CD4-positive, alpha-beta T cell (primary cell): ENCODE results near the gene DHRS4L2. TPM values are rescaled to one million over a fixed set of nuclear protein-coding genes. Genes with fewer than 3 reads are reported as not detected.

Source experiments
- ATAC-seq: fragments of 200-7000 bp; cut with Tn5 transposase; one replicate; pipeline ENCODE4 v1.10.0; 2022; ENCODE audit warnings: mild to moderate bottlenecking; ENCODE audit not compliant: poor library complexity
- CTCF ChIA-PET: fragments of 350-600 bp; sonication (Branson Sonifier 250); formaldehyde crosslinking; loops from one replicate; lab custom pipeline; 2021; ENCODE audit warnings: antibody characterized with exemption, inconsistent platforms; lab: Charles Lee
- POLR2A ChIA-PET: fragments of 350-600 bp; sonication (Branson Sonifier 250); formaldehyde crosslinking; loops from one replicate; lab custom pipeline; 2021; ENCODE audit warnings: antibody characterized with exemption, inconsistent platforms; lab: Charles Lee
- DNase-seq, 14 experiments: peaks; one replicate each; pipeline ENCODE4 v3.0.0-alpha.2; 2013 to 2020; ENCODE audit warnings: mixed read lengths in 2 of 14
- H3K27ac ChIP-seq, 2 donors: one replicate each; pipeline versions ENCODE4 v1.5.1 to v1.7.0; 2013; ENCODE audit warnings: low read length in 2 of 2, low read depth in 1 of 2, mild to moderate bottlenecking in 1 of 2
- H3K27me3 ChIP-seq, 2 experiments: 1 replicate in 1 of 2; 2 replicates in 1 of 2; pipeline versions ENCODE4 v1.6.1 to v1.7.0; 2013; ENCODE audit warnings: low read length in 2 of 2, control low read depth in 1 of 2, mild to moderate bottlenecking in 1 of 2, moderate library complexity in 1 of 2; ENCODE audit not compliant: insufficient read depth in 2 of 2, control insufficient read depth in 1 of 2
- H3K36me3 ChIP-seq: one replicate; pipeline ENCODE4 v1.6.1; 2013; ENCODE audit warnings: low read length, control low read depth; ENCODE audit not compliant: insufficient read depth
- H3K4me1 ChIP-seq: one replicate; pipeline ENCODE4 v1.6.1; 2013; ENCODE audit warnings: low read length, control low read depth; ENCODE audit not compliant: insufficient read depth
- H3K4me3 ChIP-seq: one replicate; pipeline ENCODE4 v1.5.1; 2013; ENCODE audit warnings: mild to moderate bottlenecking, low read length, moderate library complexity
- H3K9me3 ChIP-seq, 2 experiments: 1 replicate in 1 of 2; 2 replicates in 1 of 2; pipeline versions ENCODE4 v1.6.1 to v1.7.0; 2013; ENCODE audit warnings: low read length in 2 of 2, mild to moderate bottlenecking in 2 of 2, control low read depth in 1 of 2, moderate library complexity in 1 of 2; ENCODE audit not compliant: control insufficient read depth in 1 of 2, insufficient read depth in 1 of 2
- H3K27ac Mint-ChIP-seq: one replicate; pipeline ENCODE4 v1.8.0; 2020; ENCODE audit warnings: mixed read lengths
- H3K27me3 Mint-ChIP-seq: one replicate; pipeline ENCODE4 v1.8.0; 2021; ENCODE audit warnings: mixed read lengths
- H3K36me3 Mint-ChIP-seq: one replicate; pipeline ENCODE4 v1.8.0; 2021; ENCODE audit warnings: low read depth, mixed read lengths
- H3K4me1 Mint-ChIP-seq: one replicate; pipeline ENCODE4 v1.8.0; 2021; ENCODE audit warnings: low read depth, mixed read lengths
- H3K4me3 Mint-ChIP-seq: one replicate; pipeline ENCODE4 v1.8.0; 2020; ENCODE audit warnings: mild to moderate bottlenecking, mixed read lengths
- H3K9me3 Mint-ChIP-seq: one replicate; pipeline ENCODE4 v1.8.0; 2020; ENCODE audit warnings: mixed read lengths
- CTCF ChIP-seq: fragments of 200-600 bp; IDR thresholded peaks from one replicate; pipeline ENCODE4 v1.8.0; 2022; ENCODE audit warnings: antibody characterized with exemption, mild to moderate bottlenecking
- intact Hi-C, 2 experiments: fragments of 100-400 bp; cut with DNase I in 1 of 2; cut with micrococcal nuclease in 1 of 2; formaldehyde crosslinking; loops; one replicate each; pipeline versions ENCODE4 v1.15.1 to v1.9.0; 2023 to 2025; cut with DNase I, micrococcal nuclease
- total RNA-seq, 174 experiments: library from RNA in 2 of 174; stranded (reverse) in 2 of 174; gene quantifications; one replicate each; pipeline ENCODE4 v1.2.3 and lab custom pipeline; 2021 to 2026

The DHRS4L2 gene
- total RNA-seq, 2 experiments from 2014 or later: 8.3 to 8.7 TPM

- Mint-ChIP-seq H3K4me1 (peaks cover 14% of the 10 kb centered on the region), H3K27me3 (peaks cover 25% of the 10 kb centered on the region), H3K36me3 (no peaks in the 10 kb centered on the region), H3K4me3 (peak overlapping the region; percentile 84), H3K27ac (no peak overlapping the region), H3K9me3 (no peaks in the 10 kb centered on the region)
- H3K36me3 ChIP-seq: no peaks in the 10 kb centered on the region
- no peak for TF ChIP-seq CTCF
- peaks cover 21% of the 10 kb centered on the region for H3K4me1 ChIP-seq
- DNase-seq (peak in 3 of 14 experiments; percentile 9 to 42 (median 34)), ATAC-seq (no peak)
- H3K27me3 ChIP-seq: peaks cover 0 to 16% of the 10 kb centered on the region in 2 experiments
- intact Hi-C loops: no loop called here
- ChIA-PET POLR2A (interaction anchor here (0.6 to 2.1 kb wide), 8 partner anchors 30 to 380 kb away, joined by 3 to 17 read pairs (median 4); partner anchors contain the start of genes DCAF11, DHRS4L2, IRF9 and NRL), CTCF (interaction anchor here (1.5 to 2.2 kb wide), 3 partner anchors 39 to 110 kb away, joined by 3 to 10 read pairs (median 6); partner anchors contain the start of gene IRF9)
- H3K4me3 ChIP-seq: peak overlapping the region; percentile 71
- H3K27ac ChIP-seq: no peak overlapping the region
- H3K9me3 ChIP-seq: peaks cover 0 to 10% of the 10 kb centered on the region in 2 experiments
Observed at GRCh38 chr14:24051176-24051788, 62.6 kb downstream of the DHRS4L2 start.

DNA sequence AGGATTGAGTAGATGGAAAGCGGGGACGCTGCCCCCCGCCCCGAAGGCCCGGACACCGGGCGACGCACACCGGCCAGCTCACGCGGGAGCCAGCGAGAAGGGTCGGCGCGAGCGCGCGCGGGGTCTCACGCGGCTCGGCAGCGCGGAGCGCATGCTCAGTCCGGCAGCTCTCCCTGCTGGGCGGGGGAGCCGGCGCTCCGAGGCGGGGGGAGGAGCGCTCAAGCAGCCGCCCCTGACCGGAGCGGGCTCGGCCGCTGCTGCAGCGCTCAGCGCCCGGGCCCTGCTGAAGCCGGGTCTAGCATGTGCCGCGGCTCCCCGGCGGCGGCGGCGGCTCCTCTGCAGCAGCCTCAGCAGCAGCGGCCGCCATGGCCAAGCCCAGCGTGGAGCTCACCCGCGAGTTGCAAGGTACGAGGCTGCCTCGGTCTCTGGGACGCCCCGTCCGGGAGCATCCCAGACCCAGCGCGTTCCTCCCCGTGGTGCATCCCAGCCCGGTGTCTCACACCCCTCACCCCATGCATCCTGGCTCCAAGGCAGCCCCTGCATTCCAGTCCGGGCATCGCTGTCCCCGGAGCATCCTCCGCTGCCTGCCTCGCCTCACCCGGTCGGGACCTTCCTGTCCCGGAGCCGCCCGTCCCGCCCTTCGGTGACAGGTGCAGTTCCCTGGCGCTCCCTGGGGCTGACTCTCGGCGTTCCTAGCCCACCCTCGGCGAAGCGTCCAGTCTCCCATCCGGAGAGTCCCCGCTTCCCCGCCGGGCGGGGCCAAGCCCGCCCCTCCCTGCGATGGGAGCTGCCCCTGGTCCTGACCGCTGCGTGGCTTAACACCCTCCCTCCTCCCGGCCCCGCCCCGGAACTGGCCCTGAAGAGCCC, 63.3 kb downstream of the DHRS4L2 start, which contains the start of gene CARMIL3:
CARMIL3 (plus strand) TSS at position 221 of the 867 bp plus-strand sequence; CDS start at position 366, 145 bp downstream.
- Mint-ChIP-seq H3K9me3 (no peaks in the 10 kb centered on the region), H3K36me3 (no peaks in the 10 kb centered on the region), H3K4me1 (peaks cover 14% of the 10 kb centered on the region), H3K27me3 (peaks cover 25% of the 10 kb centered on the region), H3K27ac (no peak within 1 kb of the TSS), H3K4me3 (peak within 1 kb of the TSS; percentile 90)
- Histone ChIP-seq H3K9me3 (peaks cover 0 to 10% of the 10 kb centered on the region in 2 experiments), H3K27ac (no peak within 1 kb of the TSS), H3K4me3 (peak within 1 kb of the TSS; percentile 71), H3K27me3 (peaks cover 0 to 16% of the 10 kb centered on the region in 2 experiments), H3K36me3 (no peaks in the 10 kb centered on the region), H3K4me1 (peaks cover 21% of the 10 kb centered on the region)
- intact Hi-C loops: no loop called here
- no peak for TF ChIP-seq CTCF
- peak in 13 of 14 experiments; percentile 29 to 82 (median 51) for DNase-seq
- peak; percentile 76 for ATAC-seq
- POLR2A ChIA-PET: interaction anchor here (0.6 to 2.1 kb wide), 9 partner anchors 29 to 584 kb away, joined by 3 to 17 read pairs (median 4); partner anchors contain the start of genes DCAF11, DHRS4L2, IRF9 and NRL
- CTCF ChIA-PET: interaction anchor here (1.5 to 2.2 kb wide), 3 partner anchors 38 to 109 kb away, joined by 3 to 10 read pairs (median 6); partner anchors contain the start of gene IRF9
